Kidney (tissue), 14 donors: ENCODE results near the gene CXXC4. TPM values are rescaled to one million over a fixed set of nuclear protein-coding genes. Genes with fewer than 3 reads are reported as not detected.

ENCODE experiments used
- DNase-seq, 5 donors: peaks; one replicate each; pipeline ENCODE4 v3.0.0-alpha.2; 2013 to 2020
- FAIRE-seq: peaks from 2 replicates; lab custom pipeline; 2012; peaks lifted over from hg19 to GRCh38; lab: Jason Lieb, UNC
- H3K27ac ChIP-seq, 2 donors: one replicate each; pipeline ENCODE4 v1.7.0; 2013; ENCODE audit warnings: low read depth in 2 of 2, low read length in 2 of 2, inconsistent platforms in 1 of 2
- H3K27me3 ChIP-seq: one replicate; pipeline ENCODE4 v1.7.1; 2013; ENCODE audit warnings: low read length, inconsistent platforms; ENCODE audit not compliant: control insufficient read depth, insufficient read depth
- H3K36me3 ChIP-seq, 3 donors: one replicate each; pipeline versions ENCODE4 v1.7.0 to v1.7.1; 2013; ENCODE audit warnings: low read length in 3 of 3, control low read depth in 1 of 3, inconsistent platforms in 1 of 3; ENCODE audit not compliant: insufficient read depth in 3 of 3, control insufficient read depth in 2 of 3
- H3K4me1 ChIP-seq, 3 donors: one replicate each; pipeline versions ENCODE4 v1.7.0 to v1.7.1; 2013; ENCODE audit warnings: low read length in 3 of 3, inconsistent platforms in 1 of 3, low read depth in 1 of 3; ENCODE audit not compliant: control insufficient read depth in 2 of 3, insufficient read depth in 2 of 3
- H3K4me3 ChIP-seq, 3 donors: one replicate each; pipeline versions ENCODE4 v1.7.0 to v1.8.1; 2013; ENCODE audit warnings: low read length in 3 of 3, control low read depth in 1 of 3, inconsistent platforms in 1 of 3
- H3K9ac ChIP-seq, 3 donors: one replicate each; pipeline versions ENCODE4 v1.7.0 to v1.7.1; 2013; ENCODE audit warnings: low read length in 3 of 3, control low read depth in 1 of 3, inconsistent platforms in 1 of 3
- H3K9me3 ChIP-seq, 3 donors: one replicate each; pipeline versions ENCODE4 v1.7.0 to v1.7.1; 2013; ENCODE audit warnings: low read length in 3 of 3, control low read depth in 1 of 3, inconsistent platforms in 1 of 3; ENCODE audit not compliant: control insufficient read depth in 2 of 3, insufficient read depth in 1 of 3
- CTCF ChIP-seq: IDR thresholded peaks from 3 replicates; pipeline ENCODE4 v1.5.1; 2012; ENCODE audit warnings: mild to moderate bottlenecking, moderate library complexity, borderline replicate concordance; ENCODE audit not compliant: insufficient read depth; ENCODE audit errors: extremely low read depth
- intact Hi-C: fragments of 100-400 bp; cut with DNase I; formaldehyde crosslinking; loops from one replicate; pipeline ENCODE4 v1.11.1; 2022
- polyA plus RNA-seq: library from polyadenylated mRNA; stranded (reverse); fragments of 350-450 nt; fragmentation: Illumina TruSeq; extraction: RNeasy Lipid Tissue Mini Kit (QIAGEN cat#74804); gene quantifications from one replicate; pipeline ENCODE4 v1.2.3, GENCODE V29; 2014; ENCODE audit warnings: low read depth, low replicate concordance; ENCODE audit not compliant: insufficient read depth
- total RNA-seq: library from RNA; stranded (reverse); fragmentation: NEBNext Ultra II Directional; extraction: Animal tissue kit (Norgen Biotek cat#: 25700); gene quantifications from one replicate; pipeline ENCODE4 v1.2.1, GENCODE V29; 2021
- donor health status: control.
- donor health status: control.
- donor health status: control.
- donor health status: control.
- donor health status: control.
- donor health status: DM: yes; HTN: yes; CAD: no.
- donor health status: Normal renal cell carcinoma (clear cell type).

CXXC4 gene
- total and polyA plus RNA-seq, 2 donors from 2014 or later, result 0.45 to 0.63 TPM

GRCh38 chr4:104451573-104451972 lies 43.1 kb downstream of the CXXC4 start:
- H3K27ac ChIP-seq, result no peak overlapping the region
- H3K9me3 ChIP-seq, result no peaks in the 10 kb centered on the region
- H3K9ac ChIP-seq, result no peak overlapping the region
- peak in 1 of 5 donors; percentile 17 for DNase-seq
- H3K4me1 ChIP-seq, result no peaks in the 10 kb centered on the region
- peak; percentile 70 for FAIRE-seq
- H3K4me3 ChIP-seq, result no peak overlapping the region
- H3K36me3 ChIP-seq, result no peaks in the 10 kb centered on the region
- TF ChIP-seq CTCF, result peak; percentile 26
- H3K27me3 ChIP-seq, result no peaks in the 10 kb centered on the region
- intact Hi-C loops, result no loop called here

DNA sequence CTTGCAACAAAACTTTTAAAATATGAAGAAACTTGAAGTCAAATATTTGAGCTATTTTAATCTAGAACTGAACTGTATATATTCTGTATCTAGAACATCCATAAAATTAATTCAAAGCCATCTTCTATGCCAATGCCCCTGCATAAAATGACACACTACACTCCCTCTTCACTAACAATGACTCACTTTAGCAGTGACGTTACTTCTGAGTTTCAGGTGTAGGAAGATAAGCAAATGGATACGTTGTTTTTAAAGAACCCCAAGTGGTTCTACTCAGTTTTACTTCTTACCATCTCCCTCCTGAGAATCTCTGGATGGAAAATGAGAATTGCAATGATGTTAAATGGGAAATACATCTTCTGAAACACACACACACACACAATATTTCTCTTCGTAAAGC lies 45.2 kb downstream of the CXXC4 start:
- intact Hi-C loops, result no loop called here
- no peak for DNase-seq
- no peaks in the 10 kb centered on the region for H3K36me3 ChIP-seq
- no peak overlapping the region for H3K4me3 ChIP-seq
- no peak for TF ChIP-seq CTCF
- no peak for FAIRE-seq
- no peaks in the 10 kb centered on the region for H3K9me3 ChIP-seq
- H3K27me3 ChIP-seq, result no peaks in the 10 kb centered on the region
- H3K27ac ChIP-seq, result no peak overlapping the region
- no peaks in the 10 kb centered on the region for H3K4me1 ChIP-seq
- H3K9ac ChIP-seq, result no peak overlapping the region

- intact Hi-C loops, result no loop called here
- no peak overlapping the region for H3K4me3 ChIP-seq
- no peak overlapping the region for H3K9ac ChIP-seq
- no peak for TF ChIP-seq CTCF
- H3K36me3 ChIP-seq, result no peaks in the 10 kb centered on the region
- FAIRE-seq, result no peak
- DNase-seq, result no peak
- H3K27me3 ChIP-seq, result no peaks in the 10 kb centered on the region
- no peaks in the 10 kb centered on the region for H3K4me1 ChIP-seq
- no peaks in the 10 kb centered on the region for H3K9me3 ChIP-seq
- no peak overlapping the region for H3K27ac ChIP-seq
Observed at GRCh38 chr4:104447294-104447693, 47.4 kb downstream of the CXXC4 start.
